NB4 (cell line): Measurements from ENCODE around the gene GALNT17.

Experiments used
- DNase-seq: peaks from one replicate; pipeline ENCODE4 v3.0.0; 2010; ENCODE audit warnings: low read depth
- H3K4me3 ChIP-seq: one replicate; pipeline ENCODE4 v1.5.1; 2011; ENCODE audit warnings: mild to moderate bottlenecking, low read depth, low read length, moderate library complexity
- CTCF ChIP-seq: IDR thresholded peaks from one replicate; pipeline ENCODE4 v1.5.1; 2012; ENCODE audit warnings: low read depth, low read length
- MAX ChIP-seq: IDR thresholded peaks from 2 replicates; pipeline ENCODE4 v1.6.1; 2011; ENCODE audit warnings: low read depth, low read length
- MYC ChIP-seq: IDR thresholded peaks from 2 replicates; pipeline ENCODE4 v1.6.1; 2011; ENCODE audit warnings: low read depth, low read length
- POLR2A ChIP-seq: IDR thresholded peaks from 2 replicates; pipeline ENCODE4 v1.6.1; 2011; ENCODE audit warnings: mild to moderate bottlenecking; ENCODE audit not compliant: insufficient read length; ENCODE audit errors: extremely low read depth

The GALNT17 gene

GRCh38 chr7:71404726-71405345, 272.9 kb downstream of the GALNT17 start:
- TF ChIP-seq MYC, result no peak
- no peak for TF ChIP-seq CTCF
- no peak for TF ChIP-seq MAX
- no peak for TF ChIP-seq POLR2A
- DNase-seq, result no peak

GRCh38 chr7:71408271-71408670, 276.3 kb downstream of the GALNT17 start:
- DNase-seq, result no peak
- H3K4me3 ChIP-seq, result no peak overlapping the region
- TF ChIP-seq MYC, result no peak
- TF ChIP-seq POLR2A, result no peak
- no peak for TF ChIP-seq MAX
- no peak for TF ChIP-seq CTCF

More at GRCh38 chr7:71404726-71405345, 272.9 kb downstream of the GALNT17 start:
- no peak overlapping the region for H3K4me3 ChIP-seq

- TF ChIP-seq MYC, result no peak
- no peak for TF ChIP-seq POLR2A
- TF ChIP-seq MAX, result no peak
- no peak for TF ChIP-seq CTCF
- no peak overlapping the region for H3K4me3 ChIP-seq
- no peak for DNase-seq
Measured at GRCh38 chr7:71409550-71410157, 277.7 kb downstream of the GALNT17 start.

- no peak for TF ChIP-seq MYC
- no peak for TF ChIP-seq MAX
- TF ChIP-seq POLR2A, result no peak
- no peak for TF ChIP-seq CTCF
Measured at GRCh38 chr7:71411475-71411874, 279.5 kb downstream of the GALNT17 start.

GRCh38 chr7:71414490-71414889, 282.5 kb downstream of the GALNT17 start:
- TF ChIP-seq CTCF (no peak), MYC (no peak), MAX (0 out of 2 replicates have a peak, but pooled peaks have one; percentile 31)
- DNase-seq, result peak; percentile 79
- H3K4me3 ChIP-seq, result no peak overlapping the region

More at GRCh38 chr7:71411475-71411874, 279.5 kb downstream of the GALNT17 start:
- no peak for DNase-seq
- no peak overlapping the region for H3K4me3 ChIP-seq
